ENCODE measurements around the gene LIMS2. TPM values are rescaled to one million over a fixed set of nuclear protein-coding genes. Genes with fewer than 3 reads are reported as not detected.

LIMS2 gene
- total and polyA plus RNA-seq, 2 experiments from 2014 or later: 1.6 to 3.5 TPM

- ATAC-seq (no peak), DNase-seq (ENCODE audit: low spot score) (no peak)
- Histone ChIP-seq H3K27me3 (ENCODE audit: insufficient read depth) (peaks cover 38% of the 10 kb centered on the region), H2AFZ (no peak overlapping the region), H3K4me3 (no peak overlapping the region), H3K27ac (ENCODE audit: low read depth) (no peak overlapping the region), H4K20me1 (replicated peaks; ENCODE audit: insufficient read depth) (no peaks in the 10 kb centered on the region), H3K4me1 (ENCODE audit: insufficient read depth) (peaks cover 6% of the 10 kb centered on the region), H3F3A (replicated peaks; ENCODE audit: low read depth) (0 out of 2 replicates have a peak, but pooled peaks cover 4% of the 10 kb centered on the region), H3K4me2 (no peak overlapping the region), H3K36me3 (ENCODE audit: insufficient read depth) (no peaks in the 10 kb centered on the region), H3K9me2 (ENCODE audit: insufficient read depth) (no peaks in the 10 kb centered on the region), H3K79me2 (replicated peaks; ENCODE audit: insufficient read depth) (no peaks in the 10 kb centered on the region)
- peaks cover 32% of the 10 kb centered on the region for H3K27me3 Mint-ChIP-seq (ENCODE audit: insufficient read depth, low read depth, poor library complexity)
- no peaks in the 10 kb centered on the region; the same call in 2 of the 3 replicates for H3K9me3 Mint-ChIP-seq
- H3K4me3 Mint-ChIP-seq: no peak overlapping the region
- H3K4me1 Mint-ChIP-seq: peaks cover 8% of the 10 kb centered on the region
- H3K27ac Mint-ChIP-seq: no peak overlapping the region
- no peaks in the 10 kb centered on the region for H3K36me3 Mint-ChIP-seq (ENCODE audit: low read depth)
- TF ChIP-seq CREB1 (CRISPR knock-in tag; IDR thresholded peaks at IDR 0.05; ENCODE audit: low read depth) (no peak), NANOG (IDR thresholded peaks at IDR 0.05; ENCODE audit: borderline replicate concordance) (no peak), ZNF462 (CRISPR knock-in tag; IDR thresholded peaks at IDR 0.05) (no peak), STAT1 (IDR thresholded peaks at IDR 0.05; ENCODE audit: unreplicated experiment) (no peak), ETS1 (IDR thresholded peaks at IDR 0.05) (no peak), ZNF331 (CRISPR knock-in tag; IDR thresholded peaks at IDR 0.05; ENCODE audit: low read depth) (no peak), EZH2 (IDR thresholded peaks at IDR 0.05; ENCODE audit: low read depth, unreplicated experiment) (no peak), POLR2AphosphoS5 (IDR thresholded peaks at IDR 0.05; ENCODE audit: low read depth) (no peak), REST (IDR thresholded peaks at IDR 0.05; ENCODE audit: unreplicated experiment) (no peak), JUNB (IDR thresholded peaks at IDR 0.05; ENCODE audit: unreplicated experiment) (no peak)
Measured at GRCh38 chr2:127671557-127672302, 3.6 kb downstream of the LIMS2 start.
